Measurements from ENCODE around the gene RSPH1. TPM values are rescaled to one million over a fixed set of nuclear protein-coding genes. Genes with fewer than 3 reads are reported as not detected.

Gene RSPH1
- total RNA-seq, 6 experiments from 2014 or later = not detected

GRCh38 chr21:42453986-42454570 is 41.9 kb downstream of the RSPH1 start:
- Mint-ChIP-seq H3K36me3 (ENCODE audit: low read depth) (peaks cover 8% of the 10 kb centered on the region), H3K27me3 (ENCODE audit: insufficient read depth) (peaks cover 3% of the 10 kb centered on the region), H3K4me1 (ENCODE audit: low read depth) (no peaks in the 10 kb centered on the region), H3K9me3 (peaks cover 51% of the 10 kb centered on the region), H3K4me3 (no peak overlapping the region), H3K27ac (no peak overlapping the region)
- DNase-seq = no peak
- no peak for TF ChIP-seq CTCF (IDR thresholded peaks at IDR 0.05)

- H3K27ac Mint-ChIP-seq = no peak overlapping the region
- no peaks in the 10 kb centered on the region for H3K4me1 Mint-ChIP-seq (ENCODE audit: low read depth)
- H3K4me3 Mint-ChIP-seq = no peak overlapping the region
- H3K27me3 Mint-ChIP-seq (ENCODE audit: insufficient read depth) = peaks cover 3% of the 10 kb centered on the region
- TF ChIP-seq CTCF (IDR thresholded peaks at IDR 0.05) = no peak
- peaks cover 10% of the 10 kb centered on the region for H3K36me3 Mint-ChIP-seq (ENCODE audit: low read depth)
- no peak for DNase-seq
- H3K9me3 Mint-ChIP-seq = peaks cover 58% of the 10 kb centered on the region
Observed at GRCh38 chr21:42453224-42453985, 42.6 kb downstream of the RSPH1 start.

- no peak for DNase-seq
- H3K27ac Mint-ChIP-seq = no peak overlapping the region
- H3K36me3 Mint-ChIP-seq (ENCODE audit: low read depth) = peaks cover 16% of the 10 kb centered on the region
- peaks cover 2% of the 10 kb centered on the region for H3K27me3 Mint-ChIP-seq (ENCODE audit: insufficient read depth)
- no peak for TF ChIP-seq CTCF (IDR thresholded peaks at IDR 0.05)
- H3K4me1 Mint-ChIP-seq (ENCODE audit: low read depth) = no peaks in the 10 kb centered on the region
- H3K9me3 Mint-ChIP-seq = peaks cover 66% of the 10 kb centered on the region
- H3K4me3 Mint-ChIP-seq = no peak overlapping the region
Observed at GRCh38 chr21:42452401-42453223, 43.4 kb downstream of the RSPH1 start.

- H3K4me3 Mint-ChIP-seq = no peak overlapping the region
- no peak overlapping the region for H3K27ac Mint-ChIP-seq
- H3K9me3 Mint-ChIP-seq = peaks cover 69% of the 10 kb centered on the region
- H3K27me3 Mint-ChIP-seq (ENCODE audit: insufficient read depth) = peaks cover 2% of the 10 kb centered on the region
- no peak for TF ChIP-seq CTCF (IDR thresholded peaks at IDR 0.05)
- no peaks in the 10 kb centered on the region for H3K4me1 Mint-ChIP-seq (ENCODE audit: low read depth)
- no peak for DNase-seq
- peaks cover 18% of the 10 kb centered on the region for H3K36me3 Mint-ChIP-seq (ENCODE audit: low read depth)
Observed at GRCh38 chr21:42451941-42452340, 44.1 kb downstream of the RSPH1 start.

GRCh38 chr21:42448686-42449085 is 47.3 kb downstream of the RSPH1 start:
- peaks cover 23% of the 10 kb centered on the region; the same call in 1 of the 2 replicates for H3K36me3 Mint-ChIP-seq (ENCODE audit: low read depth)
- H3K4me1 Mint-ChIP-seq (ENCODE audit: low read depth) = no peaks in the 10 kb centered on the region
- H3K27me3 Mint-ChIP-seq (ENCODE audit: insufficient read depth) = peaks cover 2% of the 10 kb centered on the region
- H3K9me3 Mint-ChIP-seq = peaks cover 78% of the 10 kb centered on the region
- no peak for TF ChIP-seq CTCF (IDR thresholded peaks at IDR 0.05)
- H3K27ac Mint-ChIP-seq = no peak overlapping the region
- DNase-seq = no peak
- no peak overlapping the region for H3K4me3 Mint-ChIP-seq
